ENCODE results near the gene FDX2. TPM values are rescaled to one million over a fixed set of nuclear protein-coding genes. Genes with fewer than 3 reads are reported as not detected.

The FDX2 gene
- total and polyA plus RNA-seq, 2 of the 4 experiments (the other 2 are of a cell fraction), result 39.8 to 72.0 TPM

DNA sequence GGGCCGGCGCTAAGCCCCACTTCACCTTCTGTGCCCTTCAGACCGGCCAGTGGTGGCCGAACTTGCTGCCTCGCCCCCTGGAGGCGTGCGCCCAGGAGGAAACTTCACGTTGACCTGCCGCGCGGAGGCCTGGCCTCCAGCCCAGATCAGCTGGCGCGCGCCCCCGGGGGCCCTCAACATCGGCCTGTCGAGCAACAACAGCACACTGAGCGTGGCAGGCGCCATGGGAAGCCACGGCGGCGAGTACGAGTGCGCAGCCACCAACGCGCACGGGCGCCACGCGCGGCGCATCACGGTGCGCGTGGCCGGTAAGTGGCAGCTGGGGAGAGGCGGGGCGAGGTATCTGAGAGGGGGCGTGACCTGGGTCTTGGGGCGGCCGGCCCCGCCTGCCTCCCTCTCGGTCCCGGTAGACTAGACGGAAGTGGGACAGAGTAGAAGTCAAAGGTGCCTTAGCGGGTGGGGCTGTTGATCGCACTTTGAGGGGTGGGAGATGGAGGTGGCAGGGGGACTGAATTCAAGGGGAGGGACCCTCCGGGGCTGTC, 20.4 kb downstream of the FDX2 start:
- DNase-seq (no peak), ATAC-seq (ENCODE audit: low read depth) (no peak)
- intact Hi-C loops (cut with micrococcal nuclease), result no loop called here
- Histone ChIP-seq H3K36me3 (ENCODE audit: control insufficient read depth, insufficient read depth, low read length) (peaks cover 14% of the 10 kb centered on the region; the same call in 1 of the 2 replicates), H3K23ac (ENCODE audit: low read depth, low read length) (no peak overlapping the region), H3K9ac (ENCODE audit: low read depth, low read length) (no peak overlapping the region), H3K27ac (ENCODE audit: insufficient read depth, low read length) (no peak overlapping the region), H2BK120ac (ENCODE audit: low read depth, low read length) (no peak overlapping the region), H3K9me1 (ENCODE audit: insufficient read depth, low read length) (no peaks in the 10 kb centered on the region), H2AK9ac (replicated peaks; ENCODE audit: low read depth, low read length, poor library complexity) (no peak overlapping the region), H3K79me1 (ENCODE audit: low read depth in 1 of 2, low read length in 2 of 2) (peaks cover 0 to 4% of the 10 kb centered on the region in 2 experiments; a peak in 1 of 4 replicates), H4K5ac (ENCODE audit: low read depth, low read length) (no peak overlapping the region), H3K4me3 (ENCODE audit: insufficient read depth, low read depth, low read length) (no peak overlapping the region), H3K4ac (ENCODE audit: low read depth, low read length) (no peak overlapping the region), H4K20me1 (ENCODE audit: insufficient read depth, low read length) (peaks cover 6% of the 10 kb centered on the region), H3K9me3 (ENCODE audit: control insufficient read depth, insufficient read depth, low read length) (no peaks in the 10 kb centered on the region), H3K14ac (replicated peaks; ENCODE audit: low read depth, low read length) (no peak overlapping the region), H2BK20ac (ENCODE audit: low read depth, low read length) (no peak overlapping the region), H3K4me2 (ENCODE audit: low read depth, low read length) (no peak overlapping the region), H3K4me1 (ENCODE audit: control insufficient read depth, insufficient read depth, low read length) (peaks cover 16% of the 10 kb centered on the region), H2AK5ac (ENCODE audit: low read depth, low read length) (peak overlapping the region; percentile 24; the same call in 1 of the 2 replicates), H2BK15ac (ENCODE audit: low read depth, low read length) (no peak overlapping the region), H3K56ac (ENCODE audit: extremely low read depth, insufficient read depth, low read length) (no peak overlapping the region), H3K18ac (ENCODE audit: low read depth, low read length) (no peak overlapping the region), H4K91ac (ENCODE audit: insufficient read depth, low read depth, low read length) (no peak overlapping the region), H2AFZ (replicated peaks; ENCODE audit: low read length, poor library complexity) (peak overlapping the region; percentile 33), H2BK5ac (ENCODE audit: low read depth, low read length, poor library complexity, severe bottlenecking) (no peak overlapping the region), H3K27me3 (ENCODE audit: control insufficient read depth, insufficient read depth, low read length) (no peaks in the 10 kb centered on the region; the same call in 1 of the 2 replicates), H4K8ac (ENCODE audit: low read depth in 2 of 2, low read length in 2 of 2) (no peak overlapping the region)
- TF ChIP-seq MAZ (IDR thresholded peaks at IDR 0.05; ENCODE audit: borderline replicate concordance, low read depth, low read length), result no peak
- TF ChIP-seq RFX5 (IDR thresholded peaks at IDR 0.05; ENCODE audit: low read depth, low read length), result no peak
- TF ChIP-seq CHD1 (IDR thresholded peaks at IDR 0.05; ENCODE audit: low read depth, low read length), result no peak
- TF ChIP-seq NFE2L2 (IDR thresholded peaks at IDR 0.05; ENCODE audit: low read depth, low read length), result no peak
- TF ChIP-seq ELK1 (IDR thresholded peaks at IDR 0.05; ENCODE audit: borderline replicate concordance, low read depth, low read length), result no peak
- TF ChIP-seq MAFK (IDR thresholded peaks at IDR 0.05; ENCODE audit: low read depth, low read length), result no peak
- TF ChIP-seq, protein P1, sequence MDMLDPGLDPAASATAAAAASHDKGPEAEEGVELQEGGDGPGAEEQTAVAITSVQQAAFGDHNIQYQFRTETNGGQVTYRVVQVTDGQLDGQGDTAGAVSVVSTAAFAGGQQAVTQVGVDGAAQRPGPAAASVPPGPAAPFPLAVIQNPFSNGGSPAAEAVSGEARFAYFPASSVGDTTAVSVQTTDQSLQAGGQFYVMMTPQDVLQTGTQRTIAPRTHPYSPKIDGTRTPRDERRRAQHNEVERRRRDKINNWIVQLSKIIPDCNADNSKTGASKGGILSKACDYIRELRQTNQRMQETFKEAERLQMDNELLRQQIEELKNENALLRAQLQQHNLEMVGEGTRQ (IDR thresholded peaks at IDR 0.05; ENCODE audit: low read depth, low read length), result no peak
- TF ChIP-seq CTCF (conservative IDR thresholded peaks at IDR 0.05; ENCODE audit: low read depth, low read length), result no peak
- no peak for TF ChIP-seq BHLHE40 (IDR thresholded peaks at IDR 0.05; ENCODE audit: low read depth, low read length)
- TF ChIP-seq RCOR1 (IDR thresholded peaks at IDR 0.05; ENCODE audit: insufficient replicate concordance, low read length), result no peak
- no peak for TF ChIP-seq SMC3 (IDR thresholded peaks at IDR 0.05; ENCODE audit: low read depth, low read length)
- no TSS peak for BruUV-seq (replicated peaks)
- 30% methylated on average over 25 of the region's 48 CpGs; no CpG with 5 or more reads in 1 of the 2 experiments for WGBS, 2 experiments (ENCODE audit: extremely low coverage in 2 of 2, insufficient read length in 1 of 2)
- ChIA-PET POLR2A (ENCODE audit: unreplicated experiment) (no interaction called here), CTCF (no interaction called here)
- in situ Hi-C loops (cut with MboI; ENCODE audit: low sequenced_read_pairs), result no loop called here
- dilution Hi-C loops (cut with HindIII; ENCODE audit: low sequenced_read_pairs, unreplicated experiment), result no loop called here
